D341Med (cell line): Measurements from ENCODE around the gene ANK3.

Experiments
- DNase-seq: peaks from one replicate; pipeline ENCODE4 v3.0.0; 2012; ENCODE audit warnings: low spot score

ANK3 gene

GRCh38 chr10:60389413-60390025 is at the start of gene ANK3:
ANK3 (minus strand) TSS chr10:60389875; CDS start chr10:60389538, 337 bp downstream.
- no peak for DNase-seq

DNA sequence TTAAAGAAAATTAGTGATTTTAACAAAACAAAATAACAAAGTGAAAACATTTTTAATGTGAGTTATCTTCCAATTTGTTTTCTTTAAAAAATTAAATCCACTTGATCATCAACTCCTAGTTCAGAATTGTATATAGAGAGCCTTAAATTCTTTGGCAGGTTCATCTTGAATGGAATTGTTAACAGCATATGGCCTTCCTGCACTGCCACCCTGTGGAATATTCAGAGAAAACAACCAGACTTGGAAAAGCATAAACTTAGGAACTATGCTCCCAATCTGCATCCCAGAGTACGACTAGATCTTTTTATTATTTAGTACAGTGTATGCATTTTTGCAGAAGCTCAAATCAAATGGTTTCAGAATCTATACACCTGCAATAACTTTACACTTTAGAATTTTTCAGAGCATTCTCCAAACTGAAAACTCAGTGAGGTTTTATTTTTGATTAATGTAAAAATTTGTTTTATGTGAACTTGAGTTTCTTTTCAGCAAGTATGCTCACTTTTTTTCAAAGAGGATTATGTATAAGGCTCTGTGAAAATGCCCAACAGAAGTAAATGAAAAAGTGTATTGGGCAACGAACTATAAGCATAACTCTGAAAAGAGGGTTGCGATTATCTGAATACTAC is 44.9 kb upstream of the ANK3 start:
- peak; percentile 65 for DNase-seq

DNA sequence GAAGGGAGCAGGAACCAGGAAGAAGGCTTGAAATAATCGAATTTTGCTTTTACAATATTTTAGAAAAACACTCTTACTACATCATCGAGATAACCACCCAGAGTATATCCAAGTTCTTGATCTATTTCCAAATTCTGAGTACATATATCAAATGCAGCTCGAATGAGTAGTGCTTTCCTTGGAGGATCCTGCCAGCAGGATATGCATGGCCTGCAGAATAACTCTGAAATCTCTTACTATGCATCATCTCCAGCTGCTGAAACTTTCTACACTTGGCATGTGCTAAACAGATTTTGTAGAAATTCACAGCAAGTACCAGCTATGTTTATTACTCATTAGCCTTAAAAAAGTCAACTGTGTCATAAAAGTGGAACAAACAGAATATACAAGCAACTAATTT is 44.0 kb upstream of the ANK3 start:
- DNase-seq = no peak

GRCh38 chr10:60430836-60431597 is 41.3 kb upstream of the ANK3 start:
- DNase-seq = no peak

GRCh38 chr10:60430017-60430416 is 40.3 kb upstream of the ANK3 start:
- DNase-seq = no peak

DNA sequence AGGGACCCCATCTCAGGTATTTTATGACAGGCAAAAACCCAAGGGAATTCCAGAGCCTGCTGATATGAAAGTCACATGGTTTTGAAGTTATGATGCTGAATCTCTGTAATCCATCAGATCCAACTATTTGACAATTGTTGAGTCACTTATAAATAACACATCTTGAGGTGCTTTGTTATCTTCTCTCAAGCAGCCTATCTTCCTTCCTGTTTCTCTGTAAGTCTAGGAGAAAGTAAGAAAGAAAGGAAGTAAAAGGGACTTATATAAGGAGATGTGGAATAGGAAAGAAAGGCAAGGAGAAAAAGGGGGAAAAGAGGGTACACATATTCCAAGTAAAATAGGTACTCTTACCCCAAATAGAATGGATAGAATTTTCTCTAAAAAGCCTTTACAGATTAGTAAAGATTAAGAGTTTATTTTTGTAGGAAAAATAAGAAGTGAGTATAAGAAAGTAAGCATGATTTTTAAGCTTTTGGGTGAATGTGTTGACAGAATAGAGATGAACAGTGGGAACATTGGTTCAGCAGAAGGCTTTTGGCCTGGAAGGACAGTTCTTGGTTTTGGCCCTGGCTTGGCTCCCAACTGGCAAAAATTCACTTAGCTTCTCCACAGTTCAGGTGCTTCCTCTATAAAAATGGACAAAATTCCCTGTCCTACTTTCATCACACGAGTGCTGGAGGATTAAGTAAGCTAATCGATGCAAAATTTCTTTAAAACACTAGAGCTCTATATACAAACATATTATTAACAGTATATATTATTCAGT is 39.6 kb upstream of the ANK3 start:
- DNase-seq = no peak

DNA sequence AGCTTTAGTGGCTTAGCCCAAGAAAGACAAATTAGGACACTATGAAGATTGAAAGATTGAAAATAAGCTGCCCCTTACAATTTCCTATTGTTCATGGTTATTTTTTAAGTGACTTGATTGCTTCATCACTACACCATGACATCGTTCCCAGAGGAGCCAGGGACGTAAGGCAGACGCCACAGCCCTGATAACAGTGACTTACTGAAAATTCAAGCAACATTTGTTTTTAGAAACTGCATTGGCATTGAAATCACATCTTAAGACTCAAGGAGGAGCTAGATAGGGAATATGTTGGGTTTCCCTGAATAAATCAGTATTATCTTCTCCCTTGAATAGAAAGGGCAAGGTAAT is 38.7 kb upstream of the ANK3 start:
- DNase-seq = no peak

GRCh38 chr10:60427709-60428386 is 38.2 kb upstream of the ANK3 start:
- no peak for DNase-seq

DNA sequence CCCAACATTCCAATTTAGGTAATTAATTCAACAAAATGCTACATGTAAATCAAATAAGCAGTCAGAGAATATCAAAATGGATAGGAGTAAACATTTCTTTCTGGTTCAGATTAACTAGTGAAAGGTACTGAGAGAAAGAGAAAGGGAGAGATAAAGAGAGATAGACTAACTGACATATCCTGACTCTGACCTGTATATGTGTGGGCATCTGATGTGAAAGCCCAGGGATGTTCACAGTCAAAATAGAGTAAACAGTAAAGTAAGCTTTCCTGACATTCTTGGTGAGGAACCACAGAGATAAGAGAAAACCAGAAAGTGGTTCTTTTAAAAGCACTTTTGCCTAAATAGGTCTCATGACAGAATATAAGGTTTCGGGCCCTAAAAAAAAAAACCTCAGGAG is 37.5 kb upstream of the ANK3 start:
- no peak for DNase-seq

- no peak for DNase-seq
Measured at GRCh38 chr10:60426425-60426824, 36.8 kb upstream of the ANK3 start.

- DNase-seq = no peak
Measured at GRCh38 chr10:60425392-60426110, 35.9 kb upstream of the ANK3 start.

DNA sequence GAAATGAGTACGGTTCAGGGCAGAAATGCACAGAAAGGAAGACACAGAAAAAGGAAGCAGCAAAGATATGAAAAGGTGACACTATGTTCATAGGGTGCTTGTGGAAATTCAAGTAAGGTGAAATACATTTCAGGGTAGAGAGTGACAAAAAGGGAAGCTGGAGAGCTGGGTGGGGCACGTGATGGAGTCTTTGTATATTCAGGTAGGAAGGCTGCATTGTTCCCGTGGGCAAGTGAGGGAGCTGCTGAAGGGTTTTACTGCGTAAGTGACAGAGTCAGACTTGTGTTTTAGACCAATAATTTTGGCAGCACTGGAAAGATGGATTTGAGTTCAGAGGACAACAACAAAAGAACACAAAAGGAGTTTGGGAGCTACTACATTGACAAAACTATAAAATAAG is 35.3 kb upstream of the ANK3 start:
- no peak for DNase-seq

DNA sequence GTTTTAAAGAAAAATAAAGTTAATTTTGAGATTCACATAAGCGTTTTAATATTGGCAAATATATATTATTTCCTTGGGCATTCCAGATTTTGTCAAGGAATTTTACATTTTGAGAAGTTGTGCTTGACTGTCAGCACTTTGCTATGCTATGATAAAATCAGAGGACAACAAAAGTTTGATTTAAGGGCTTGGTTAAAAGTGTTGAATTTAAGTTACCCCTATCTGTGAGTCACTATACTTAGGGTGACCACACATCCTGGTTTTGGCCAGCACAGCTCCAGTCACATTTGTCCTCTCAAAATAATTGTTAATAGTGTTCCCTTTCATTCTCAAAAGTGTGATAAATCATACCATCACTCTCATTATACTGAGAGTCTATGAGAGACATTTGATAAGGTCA is 34.2 kb upstream of the ANK3 start:
- no peak for DNase-seq

DNA sequence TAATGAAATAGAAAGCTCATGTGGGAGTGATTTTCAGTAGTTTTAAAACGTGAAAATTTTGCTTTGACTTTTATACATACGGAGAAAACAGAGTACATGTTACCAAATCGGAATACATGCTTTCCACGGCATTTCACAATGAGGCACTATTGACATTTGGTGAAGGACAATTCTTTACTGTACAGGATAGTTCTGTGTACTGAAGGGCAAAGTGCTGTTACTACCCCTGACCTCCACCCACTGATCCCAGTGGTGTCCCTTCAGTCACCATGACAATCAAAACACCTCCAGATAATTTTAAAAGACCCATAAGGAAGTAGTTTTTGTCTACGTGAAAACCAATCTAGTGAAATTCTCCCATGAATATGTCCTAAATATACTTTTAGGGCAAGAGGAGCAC is 33.1 kb upstream of the ANK3 start:
- no peak for DNase-seq

GRCh38 chr10:60420991-60421894 is 31.6 kb upstream of the ANK3 start:
- DNase-seq = no peak

GRCh38 chr10:60419249-60419648 is 29.6 kb upstream of the ANK3 start:
- no peak for DNase-seq

DNA sequence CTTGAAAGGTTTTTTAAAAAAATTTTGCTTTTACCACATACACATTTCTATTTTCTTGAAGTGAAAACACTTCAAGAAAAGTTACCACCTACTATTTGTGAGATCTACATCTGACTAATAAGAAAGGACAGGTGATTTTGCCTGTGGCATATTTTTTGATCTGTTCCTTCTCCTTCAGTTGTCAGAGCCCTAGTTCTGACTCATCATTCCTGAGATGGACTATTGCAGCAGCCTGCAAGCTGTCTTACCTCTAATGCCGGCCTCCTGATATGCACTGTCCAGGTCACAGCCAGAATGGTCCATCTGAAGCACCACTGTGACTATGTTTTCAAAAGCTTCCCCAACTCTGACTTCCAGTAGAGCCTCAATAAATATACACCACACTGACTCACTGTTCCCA is 28.2 kb upstream of the ANK3 start:
- DNase-seq = no peak

DNA sequence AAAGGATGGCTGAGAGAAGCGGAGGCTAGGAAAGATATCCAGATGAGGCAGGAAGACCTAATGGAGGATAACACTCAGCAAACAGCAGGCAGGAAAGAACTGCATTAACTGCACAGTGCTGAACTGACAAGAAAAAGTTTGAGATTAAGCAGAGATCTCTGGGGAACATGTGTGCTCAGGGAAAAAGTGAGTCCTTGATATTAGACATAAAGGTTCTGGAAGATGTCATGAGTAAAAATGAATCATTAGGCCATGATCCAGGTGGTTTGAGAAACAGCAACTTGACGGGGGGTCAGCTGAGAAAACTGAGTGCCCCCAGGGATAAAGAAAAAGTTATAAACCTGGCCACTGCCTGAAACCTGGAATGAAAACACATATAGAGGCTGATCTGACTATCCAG is 27.3 kb upstream of the ANK3 start:
- DNase-seq = no peak

GRCh38 chr10:60414877-60415585 is 25.4 kb upstream of the ANK3 start:
- no peak for DNase-seq

- no peak for DNase-seq
Measured at GRCh38 chr10:60414111-60414510, 24.4 kb upstream of the ANK3 start.
